HTR-8/SVneo (cell line): ENCODE results near the gene PLCL2.

Experiments used
- DNase-seq: peaks from one replicate; pipeline ENCODE4 v3.0.0; 2011; ENCODE audit warnings: low spot score, mixed read lengths; ENCODE audit not compliant: insufficient read length
- FAIRE-seq: peaks from 2 replicates; lab custom pipeline; 2011; peaks lifted over from hg19 to GRCh38; lab: Jason Lieb, UNC

The PLCL2 gene

DNA sequence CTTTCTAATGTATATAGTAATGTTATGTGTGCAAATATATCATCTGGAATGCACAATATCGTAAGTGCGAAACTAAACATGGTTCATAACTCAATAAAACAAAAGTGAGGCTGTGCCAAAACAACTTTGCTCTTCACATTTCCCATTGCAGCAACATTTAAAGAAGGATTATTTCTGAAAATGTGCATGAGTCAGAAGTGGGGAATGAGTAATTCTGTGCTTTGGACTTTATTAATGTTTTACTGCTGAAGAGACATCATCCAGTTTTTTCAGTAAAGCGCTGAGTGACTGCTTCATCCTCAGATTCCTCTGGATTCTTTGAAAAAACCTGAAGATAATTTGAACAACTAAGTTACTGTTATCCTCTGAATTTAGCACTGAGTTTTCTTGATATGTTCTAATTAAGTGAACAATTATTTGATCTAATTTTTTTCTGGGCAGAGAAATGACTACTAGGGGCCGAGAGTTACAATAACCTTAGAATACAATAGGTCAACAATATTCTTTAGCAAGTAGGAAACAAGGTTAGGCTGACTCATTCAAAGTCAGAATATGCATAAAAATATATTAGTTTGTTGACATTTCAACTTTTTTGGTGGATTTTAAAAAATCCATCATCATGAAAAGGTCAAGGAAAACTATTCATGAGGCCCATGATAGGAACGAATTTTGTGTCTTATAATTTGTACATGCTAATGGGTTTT lies 20.0 kb upstream of the PLCL2 start:
- DNase-seq (no peak), FAIRE-seq (no peak)

DNA sequence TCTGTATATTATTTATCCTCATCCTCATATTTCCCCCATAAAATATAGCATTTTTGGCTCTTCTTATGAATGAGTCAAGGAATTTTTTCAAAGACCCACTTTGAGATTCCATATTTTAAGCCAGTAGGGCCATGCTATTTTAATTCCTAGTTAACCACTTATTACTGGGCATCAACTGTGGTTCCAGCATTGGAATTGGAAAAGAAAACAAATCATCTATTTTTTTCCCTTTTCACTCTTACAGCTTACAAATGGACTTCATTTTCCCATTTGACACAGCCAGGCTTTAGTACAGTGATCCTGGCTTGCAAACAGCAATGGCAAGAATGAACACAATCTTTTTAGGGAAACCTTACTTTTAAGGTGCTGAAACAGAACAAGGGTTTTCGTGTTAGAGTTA lies 19.4 kb upstream of the PLCL2 start:
- DNase-seq: no peak
- no peak for FAIRE-seq

DNA sequence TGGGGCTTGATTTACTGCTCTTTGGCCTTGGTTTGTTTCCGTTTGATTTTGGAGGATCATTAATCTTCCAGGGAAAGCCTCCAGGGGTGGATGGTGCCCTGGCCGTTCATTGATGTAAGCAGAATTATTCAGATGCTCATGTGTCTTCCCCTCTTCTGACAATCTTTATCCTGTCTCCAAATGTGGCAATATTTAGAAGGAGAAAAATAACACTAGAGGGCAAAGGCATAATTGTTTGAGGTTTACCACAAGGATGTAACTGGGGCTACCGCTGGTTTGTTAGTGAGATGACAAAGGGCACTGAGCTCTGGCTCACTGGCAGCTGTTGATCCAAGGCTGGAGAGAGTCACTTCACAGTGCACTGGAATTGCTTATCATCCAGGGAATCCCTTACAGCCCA lies 18.2 kb upstream of the PLCL2 start:
- FAIRE-seq: peak; percentile 67
- peak; percentile 51 for DNase-seq

DNA sequence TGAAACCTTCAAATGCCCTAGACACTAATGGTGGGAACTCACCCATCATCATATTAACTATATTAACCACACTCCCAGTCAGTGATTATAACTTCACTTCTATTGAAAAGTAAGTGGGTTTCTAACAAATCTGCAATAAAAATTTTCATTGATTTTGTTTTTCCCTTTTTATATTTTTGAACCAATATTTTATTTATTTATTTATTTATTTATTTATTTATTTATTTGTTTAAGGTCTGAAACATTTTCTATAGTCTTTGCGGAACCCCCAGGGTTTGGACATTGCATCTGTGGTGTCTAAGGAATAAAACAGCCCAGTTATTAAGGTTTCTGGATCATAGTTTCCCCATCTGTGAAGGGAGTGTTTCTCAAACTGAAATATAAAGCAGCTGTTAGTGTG lies 16.2 kb upstream of the PLCL2 start:
- no peak for FAIRE-seq

DNA sequence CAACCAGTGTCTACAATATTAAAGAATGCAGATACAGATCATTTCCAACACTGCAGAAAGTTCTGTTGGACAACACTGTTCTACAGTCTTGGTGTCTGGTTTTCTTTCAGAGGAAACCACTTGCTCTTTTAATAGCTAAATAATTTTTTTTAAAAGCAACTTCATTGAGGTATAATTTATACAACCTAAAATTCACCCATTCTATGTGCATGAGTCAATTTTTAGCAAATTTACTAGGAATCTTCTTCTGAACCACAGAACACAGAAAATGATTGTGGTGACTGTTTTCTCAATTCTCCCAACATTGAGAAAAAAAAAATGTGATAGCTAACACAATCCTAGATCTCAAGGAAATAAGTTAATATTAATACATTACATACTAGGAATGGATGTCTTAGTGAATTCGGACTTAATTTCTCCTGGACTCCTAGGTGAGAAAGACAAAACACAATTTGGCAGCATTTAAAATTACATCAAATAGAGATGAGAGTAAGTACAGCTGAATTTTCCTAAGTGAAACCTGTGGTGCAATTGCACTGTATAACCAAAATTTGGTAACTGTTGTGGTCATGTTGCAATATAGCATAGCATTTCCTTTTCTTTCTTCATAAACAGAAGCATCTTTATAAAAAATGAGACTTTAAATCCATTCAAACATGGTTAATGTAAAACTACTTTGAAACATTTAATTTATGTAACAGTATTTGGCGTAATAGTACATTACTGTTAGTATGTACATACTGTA lies 15.3 kb upstream of the PLCL2 start:
- DNase-seq (no peak), FAIRE-seq (no peak)

More for the DNA sequence above, 16.2 kb upstream of the PLCL2 start:
- DNase-seq: no peak

DNA sequence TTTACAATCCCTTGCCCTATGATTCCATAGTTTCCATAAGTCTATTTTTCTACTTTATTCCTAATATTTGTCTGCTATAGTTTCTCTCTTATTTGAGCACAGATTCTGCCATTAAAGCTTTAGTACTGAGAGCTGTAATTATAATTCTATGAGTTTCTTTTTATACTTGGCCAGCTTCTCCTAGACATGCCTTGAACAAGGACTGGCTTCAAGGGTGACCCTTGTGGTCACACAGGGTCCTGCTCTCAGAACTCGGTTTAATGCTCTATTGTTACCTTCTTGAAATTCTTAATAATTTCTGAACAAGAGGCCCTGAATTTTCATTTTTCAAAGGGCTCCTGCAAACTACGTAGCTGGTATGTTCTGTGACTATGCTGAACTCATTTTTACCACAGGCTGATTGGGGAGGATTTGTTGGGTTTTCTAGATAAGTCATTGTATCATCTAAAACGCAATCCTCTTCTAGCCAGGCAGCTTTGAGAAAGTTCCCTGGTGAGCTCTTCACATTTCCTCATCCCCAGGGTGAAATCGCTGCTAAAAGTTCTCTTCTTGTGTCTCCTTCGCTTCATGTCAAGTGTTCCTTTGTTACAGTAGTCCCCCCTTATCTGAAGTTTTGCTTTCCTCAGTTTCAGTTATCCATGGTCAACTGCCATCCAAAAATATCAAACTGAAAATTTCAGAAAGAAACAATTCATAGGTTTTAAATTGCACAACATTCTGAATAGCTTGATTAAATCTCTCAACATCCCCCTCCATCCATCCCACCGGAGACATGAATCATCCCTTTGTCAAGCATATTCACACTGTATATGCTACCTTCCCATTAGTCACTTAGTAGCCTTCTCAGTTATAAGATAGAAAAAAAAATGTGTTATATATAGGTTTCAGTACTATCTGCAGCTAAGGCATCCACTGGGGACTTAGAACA lies 12.6 kb upstream of the PLCL2 start:
- DNase-seq (no peak), FAIRE-seq (no peak)

DNA sequence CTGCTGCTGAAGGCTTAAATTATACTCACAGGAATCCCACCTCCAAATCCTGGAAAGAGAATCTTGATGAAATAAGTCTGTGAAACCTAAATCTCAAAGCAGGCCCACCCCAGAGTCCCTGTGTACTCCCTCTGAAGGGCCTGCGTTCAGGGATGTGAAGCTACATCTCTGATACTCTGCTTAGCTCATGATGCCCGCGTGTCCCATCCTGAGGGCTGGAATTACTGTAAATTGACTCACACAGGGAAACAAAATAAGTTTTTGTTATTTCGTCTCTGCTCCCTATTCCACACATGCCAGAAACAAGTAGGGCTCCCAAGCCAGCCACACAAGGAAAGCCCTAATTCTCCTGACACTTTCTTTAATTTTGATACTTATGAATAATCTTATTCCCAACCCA lies 10.9 kb upstream of the PLCL2 start:
- no peak for DNase-seq
- FAIRE-seq: no peak

DNA sequence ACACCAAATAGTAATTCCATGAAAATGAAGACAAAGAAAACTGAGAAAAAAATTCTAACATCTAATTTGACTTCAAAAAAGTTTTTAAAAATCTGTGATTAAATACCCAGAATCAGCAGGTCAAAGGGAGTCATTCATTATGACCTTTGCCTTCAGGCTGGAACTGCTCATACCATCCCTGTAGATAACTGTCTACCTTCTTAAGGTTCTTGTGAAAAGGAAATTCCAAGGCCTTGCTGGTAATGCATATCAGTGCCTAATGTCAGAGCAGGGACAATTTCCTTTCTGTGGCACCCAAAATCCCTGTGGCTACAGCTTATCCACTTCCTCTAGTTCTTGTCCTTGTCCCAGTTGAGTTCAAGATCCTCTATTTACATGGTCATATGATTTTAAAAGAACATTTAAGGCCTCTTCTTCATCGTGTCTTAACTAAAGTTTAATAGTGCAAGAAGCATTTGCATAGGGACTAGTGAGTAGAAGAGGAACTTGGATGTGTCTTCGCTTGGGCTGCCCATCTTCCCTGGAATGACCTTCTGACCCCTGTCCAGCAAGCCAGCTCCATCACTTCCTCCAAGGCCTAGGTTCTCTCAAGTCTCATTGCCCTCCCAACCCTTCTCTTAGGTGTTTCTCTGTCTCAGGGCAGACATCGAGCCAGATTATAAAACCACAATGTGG lies 8.7 kb upstream of the PLCL2 start:
- DNase-seq: no peak
- FAIRE-seq: no peak

DNA sequence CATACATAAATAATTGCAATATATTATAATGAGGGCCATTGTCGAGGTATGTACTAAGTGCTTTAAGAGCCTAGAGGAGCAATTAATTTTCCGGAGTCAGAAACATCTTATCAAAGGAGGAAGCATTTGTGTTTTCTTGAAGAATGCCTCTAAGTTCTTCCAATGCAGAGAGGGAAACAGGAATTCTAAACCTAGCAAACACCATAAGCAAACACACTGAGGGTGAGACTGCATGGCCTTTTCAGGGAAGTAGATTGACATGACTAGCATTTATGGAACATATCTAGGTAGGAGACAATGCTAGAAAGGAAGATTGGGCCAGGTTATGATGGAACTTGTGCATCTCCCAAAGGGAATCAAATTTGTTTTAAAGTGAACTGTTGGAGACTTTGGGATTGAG lies 7.2 kb upstream of the PLCL2 start:
- DNase-seq (no peak), FAIRE-seq (no peak)

DNA sequence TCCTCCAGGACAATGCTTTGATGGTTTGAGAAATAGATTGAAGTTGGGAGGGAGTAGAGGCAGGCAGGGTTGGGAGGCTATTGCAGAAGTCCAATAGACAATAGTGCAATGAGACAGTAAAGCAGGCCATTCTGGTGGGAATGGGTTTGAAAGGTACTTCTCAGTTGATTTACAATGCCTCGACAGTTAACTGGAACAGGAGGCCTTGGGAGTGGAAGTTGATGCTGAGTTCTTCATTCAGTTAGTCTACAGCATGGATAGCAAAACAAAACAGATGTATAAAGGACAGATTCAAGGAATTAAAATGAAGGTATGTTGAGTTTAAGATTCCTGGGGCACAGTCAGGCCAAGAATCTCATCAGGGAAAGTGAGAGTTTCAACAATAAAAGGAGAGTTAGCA lies 6.8 kb upstream of the PLCL2 start:
- FAIRE-seq (no peak), DNase-seq (no peak)

DNA sequence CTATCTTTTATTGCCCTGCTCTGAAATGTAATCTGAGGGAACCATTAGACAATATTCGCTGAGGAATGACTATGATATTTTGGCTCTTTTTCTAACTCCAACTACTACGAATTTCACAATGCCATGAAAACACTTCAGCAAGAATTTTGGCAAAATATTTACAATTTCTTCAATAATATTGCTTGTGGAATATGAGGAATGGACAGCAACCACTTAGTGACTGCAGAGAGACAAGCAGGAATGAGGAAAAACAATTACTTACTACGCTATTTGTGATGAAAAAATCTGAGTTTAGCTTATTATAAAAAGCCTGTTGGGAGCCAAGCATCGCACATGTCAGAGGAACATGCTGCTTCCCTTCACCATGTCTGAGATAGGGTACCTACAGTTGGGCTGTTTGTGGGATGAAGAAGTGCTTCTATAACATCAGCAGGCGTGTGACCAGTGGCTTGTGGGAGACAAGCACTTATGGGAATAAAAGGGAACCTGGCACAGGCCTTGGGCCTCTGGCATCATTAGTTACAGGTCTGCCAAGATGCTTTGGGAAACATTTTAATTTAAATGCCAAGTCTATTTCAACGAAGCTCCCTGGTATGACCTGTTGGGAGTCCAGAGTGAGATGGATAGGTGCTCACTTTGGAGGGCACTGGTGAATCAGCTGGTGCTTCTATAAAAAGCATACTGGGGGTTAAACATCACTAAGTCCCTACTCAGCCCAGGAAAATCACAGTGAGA lies 2.7 kb upstream of the PLCL2 start:
- DNase-seq: no peak
- FAIRE-seq: no peak

DNA sequence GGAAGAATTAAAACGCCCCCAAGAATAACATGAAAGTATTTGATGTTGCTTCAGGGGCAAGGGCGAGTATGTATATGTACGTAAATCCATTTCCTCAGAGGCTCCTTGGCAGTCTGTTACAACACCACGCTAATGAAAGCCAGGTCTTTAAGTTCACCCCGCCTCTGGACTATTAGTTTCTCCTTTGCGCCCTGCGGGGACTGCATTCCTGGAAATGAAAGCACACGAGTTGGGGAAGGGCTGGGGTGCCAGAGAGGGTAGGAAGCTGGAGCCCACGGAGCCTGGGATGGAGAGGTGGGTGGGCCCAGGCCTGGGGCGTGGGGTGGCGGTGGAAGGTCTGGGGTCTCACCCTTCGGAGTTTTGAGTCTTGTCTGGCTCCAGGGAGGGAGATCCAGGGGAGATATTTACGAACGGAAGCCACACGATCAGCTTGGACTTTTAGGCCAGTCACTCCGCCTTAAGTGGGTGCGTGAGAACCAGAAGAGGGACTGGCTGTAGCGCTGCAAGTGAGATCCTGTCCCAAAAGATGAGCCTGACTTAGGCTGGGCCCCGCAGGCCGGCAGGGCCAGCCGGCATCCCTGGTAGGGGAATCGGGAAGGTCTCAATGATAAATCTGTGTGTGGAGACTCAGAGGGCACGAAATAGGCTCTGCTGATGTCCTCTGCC lies 1.6 kb upstream of the PLCL2 start:
- no peak for DNase-seq

DNA sequence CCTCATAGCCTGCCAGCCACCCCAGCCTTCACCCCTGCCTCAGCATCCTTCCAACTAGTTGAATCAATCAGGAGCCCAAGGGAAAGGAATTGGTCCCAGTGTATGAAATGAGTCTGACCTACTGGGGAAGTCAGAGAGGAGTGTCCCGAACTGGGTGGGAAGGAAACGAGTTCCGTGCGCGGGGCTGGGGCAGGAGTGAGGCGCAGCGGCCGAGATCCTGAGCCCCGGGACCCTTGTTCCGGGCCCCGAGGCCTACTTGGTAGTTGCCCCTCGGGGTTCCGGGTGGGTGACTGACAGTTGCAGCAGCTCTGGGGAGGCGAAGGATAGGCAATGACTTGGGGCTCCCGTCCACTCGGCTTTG lies 1.1 kb upstream of the PLCL2 start:
- DNase-seq (no peak), FAIRE-seq (no peak)

More for the DNA sequence above, 1.6 kb upstream of the PLCL2 start:
- FAIRE-seq: no peak

DNA sequence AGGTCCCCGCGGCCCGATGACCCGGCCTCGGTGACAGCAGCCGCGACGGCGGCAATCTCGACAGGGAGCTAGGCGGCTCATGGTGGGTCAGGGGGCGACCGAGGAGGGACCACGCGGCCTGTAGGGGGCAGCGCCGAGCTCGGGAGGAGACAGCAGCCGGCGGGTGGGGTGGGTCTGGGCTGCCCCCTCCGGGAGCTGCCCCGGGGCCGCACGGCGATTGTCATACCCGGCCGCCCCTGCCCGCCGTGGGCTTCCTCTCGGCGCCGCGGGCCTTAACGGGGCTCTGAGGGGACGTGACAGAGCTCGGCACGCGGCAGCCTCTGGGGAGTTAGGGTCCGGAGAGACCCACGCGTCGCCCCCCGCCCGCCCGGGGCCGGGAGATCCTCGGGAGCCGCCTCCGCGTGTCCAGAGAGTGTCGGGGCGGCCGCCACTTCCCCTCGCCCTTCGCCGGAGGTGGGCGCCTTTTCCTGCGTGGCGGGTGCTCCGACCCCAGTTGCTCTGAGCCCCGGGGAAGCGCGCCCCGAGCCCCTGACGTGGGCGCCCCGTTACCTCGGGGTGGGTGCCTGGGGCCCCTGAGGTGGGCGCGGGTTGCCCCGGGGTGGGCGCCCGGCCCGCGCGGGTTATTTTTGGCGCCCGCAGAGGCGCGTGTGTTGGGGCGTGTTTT lies 539 bp upstream of the PLCL2 start:
- peak; percentile 38 for FAIRE-seq

DNA sequence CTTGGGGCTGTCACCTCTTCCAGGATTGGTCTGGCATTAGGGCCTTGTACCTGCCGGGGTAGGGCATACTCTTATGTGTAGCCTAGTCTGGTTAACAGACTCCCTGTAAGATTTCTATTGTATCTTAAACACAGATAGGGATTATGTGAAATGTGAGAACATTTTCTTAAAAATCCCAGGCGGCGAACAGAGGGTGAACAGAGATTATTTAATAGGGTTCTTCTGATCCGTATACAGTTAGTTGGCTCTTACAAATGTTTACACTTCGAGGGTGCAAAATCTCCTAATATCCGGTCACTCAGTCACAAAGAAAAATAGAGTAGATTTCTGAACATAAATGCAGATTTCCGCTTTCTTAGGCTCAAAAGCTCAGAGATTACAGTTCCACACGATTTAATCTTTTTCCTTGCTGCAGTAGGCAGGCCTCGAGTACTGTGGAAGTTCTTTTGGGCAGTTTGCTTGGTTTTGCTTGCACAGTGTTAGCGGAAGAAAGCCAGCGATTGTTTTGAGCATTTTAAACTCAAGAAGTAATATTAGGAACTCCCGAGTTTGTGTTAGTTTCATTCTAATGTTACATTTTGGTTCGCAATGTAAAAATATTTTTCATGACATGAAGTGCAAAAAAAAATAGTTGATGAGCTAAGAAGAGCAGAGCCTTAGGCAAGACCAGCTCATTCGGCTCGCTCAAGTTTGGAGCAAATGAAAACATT lies 993 bp downstream of the PLCL2 start:
- FAIRE-seq: no peak
- DNase-seq: no peak

More for the DNA sequence above, 539 bp upstream of the PLCL2 start:
- DNase-seq: peak; percentile 59

DNA sequence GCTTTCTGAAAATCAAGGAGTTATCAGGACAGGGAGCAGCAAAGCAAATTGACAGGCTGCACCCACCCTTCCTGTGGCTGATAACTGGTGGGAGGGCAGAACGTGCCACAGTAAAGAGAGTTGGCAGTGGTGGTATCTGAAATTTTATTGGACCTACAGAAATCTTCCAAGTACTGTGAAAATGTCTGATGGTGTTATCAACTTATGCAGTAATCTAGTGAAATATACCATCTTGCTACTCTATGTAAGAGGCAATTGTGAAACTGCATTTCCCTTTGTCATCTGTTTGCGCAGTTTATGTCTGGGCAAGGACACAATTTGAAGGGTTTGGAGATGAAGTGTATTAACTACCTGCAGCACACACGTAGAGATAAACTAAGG lies 1.5 kb downstream of the PLCL2 start:
- DNase-seq: no peak
- FAIRE-seq: no peak

DNA sequence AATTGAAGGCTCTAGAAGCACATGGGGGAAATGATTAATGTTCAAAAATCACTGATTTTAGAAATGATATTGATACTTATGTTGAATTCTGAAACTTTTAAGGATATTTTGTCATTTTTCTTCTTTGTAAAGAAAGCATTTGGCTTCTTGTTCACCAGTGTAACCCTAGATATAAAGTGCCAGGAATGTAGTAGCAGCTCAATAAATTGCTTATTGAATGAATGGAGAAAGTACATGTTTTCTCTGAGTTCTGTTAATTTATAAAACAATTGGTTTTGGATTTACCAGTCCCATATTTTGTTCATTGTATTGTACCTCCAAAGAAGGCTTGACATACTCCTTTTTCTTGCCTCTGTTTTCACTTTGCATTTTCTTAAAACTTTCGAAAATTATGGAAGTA lies 2.4 kb downstream of the PLCL2 start:
- FAIRE-seq: no peak
- DNase-seq: no peak

DNA sequence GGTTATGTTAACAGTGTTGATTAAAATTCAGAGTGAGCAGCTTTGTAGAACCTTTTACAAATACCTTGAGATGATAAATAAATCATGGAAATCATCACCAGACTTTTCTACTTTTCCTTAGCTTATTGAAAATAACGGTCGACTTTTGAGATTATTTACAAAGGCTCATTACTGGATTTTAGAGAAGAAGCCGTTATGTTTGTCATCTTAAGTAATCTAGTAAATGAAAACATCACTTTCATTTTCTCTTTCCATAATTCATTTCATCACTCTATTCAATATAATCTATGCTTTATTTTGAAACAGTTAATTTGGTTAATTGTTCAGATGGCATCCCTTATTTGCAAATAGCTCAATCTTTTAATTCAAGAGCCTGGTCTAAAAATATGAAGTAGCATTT lies 3.6 kb downstream of the PLCL2 start:
- no peak for FAIRE-seq

More for the DNA sequence above, 3.6 kb downstream of the PLCL2 start:
- DNase-seq: no peak
